GM21423 (cell line): ENCODE measurements around the gene ACOT7.
"Not testable (repeated sequence)": the region's sequence is repeated elsewhere in the genome, so short reads cannot be mapped to it uniquely, and the experiment has no call there.

Source experiments
- ATAC-seq: cut with Tn5 transposase; IDR thresholded peaks from one replicate; pipeline ENCODE4 v1.9.1; 2021; ENCODE audit warnings: mild to moderate bottlenecking, moderate library complexity; ENCODE audit not compliant: unreplicated experiment

The ACOT7 gene

GRCh38 chr1:6316240-6317097 lies 77.1 kb downstream of the ACOT7 start:
- no peak for ATAC-seq

GRCh38 chr1:6314503-6314902 lies 79.1 kb downstream of the ACOT7 start:
- no peak for ATAC-seq

GRCh38 chr1:6313393-6314200 lies 80.0 kb downstream of the ACOT7 start:
- ATAC-seq: no peak

- ATAC-seq: no peak
Measured at GRCh38 chr1:6310116-6310848, 83.3 kb downstream of the ACOT7 start.

GRCh38 chr1:6309564-6309963 lies 84.0 kb downstream of the ACOT7 start:
- ATAC-seq: no peak

- ATAC-seq: no peak
Measured at GRCh38 chr1:6308449-6308848, 85.1 kb downstream of the ACOT7 start.

- not testable (repeated sequence) for ATAC-seq
Measured at GRCh38 chr1:6307682-6308081, 85.9 kb downstream of the ACOT7 start.

GRCh38 chr1:6307099-6307498 lies 86.5 kb downstream of the ACOT7 start:
- ATAC-seq: no peak

GRCh38 chr1:6303397-6304012 lies 90.1 kb downstream of the ACOT7 start:
- no peak for ATAC-seq

GRCh38 chr1:6302568-6302967 lies 91.0 kb downstream of the ACOT7 start:
- no peak for ATAC-seq

- no peak for ATAC-seq
Measured at GRCh38 chr1:6301526-6301925, 92.0 kb downstream of the ACOT7 start.

- no peak for ATAC-seq
Measured at GRCh38 chr1:6300342-6301048, 93.1 kb downstream of the ACOT7 start.

- no peak for ATAC-seq
Measured at GRCh38 chr1:6299557-6300165, 93.9 kb downstream of the ACOT7 start.

- ATAC-seq: no peak
Measured at GRCh38 chr1:6298940-6299465, 94.6 kb downstream of the ACOT7 start.

- ATAC-seq: no peak
Measured at GRCh38 chr1:6298530-6298929, 95.0 kb downstream of the ACOT7 start.

GRCh38 chr1:6295910-6296309 lies 97.7 kb downstream of the ACOT7 start:
- ATAC-seq: no peak

GRCh38 chr1:6294890-6295556 lies 98.5 kb downstream of the ACOT7 start:
- no peak for ATAC-seq

GRCh38 chr1:6294080-6294889 lies 99.3 kb downstream of the ACOT7 start:
- ATAC-seq: no peak
